Kidney (tissue), 14 donors: ENCODE data around the gene PCDHB6. TPM values are rescaled to one million over a fixed set of nuclear protein-coding genes. Genes with fewer than 3 reads are reported as not detected.
"Not testable (repeated sequence)": the region's sequence is repeated elsewhere in the genome, so short reads cannot be mapped to it uniquely, and the experiment has no call there.

Source experiments
- DNase-seq, 5 donors: peaks; one replicate each; pipeline ENCODE4 v3.0.0-alpha.2; 2013 to 2020
- FAIRE-seq: peaks from 2 replicates; lab custom pipeline; 2012; peaks lifted over from hg19 to GRCh38; lab: Jason Lieb, UNC
- H3K27ac ChIP-seq, 2 donors: one replicate each; pipeline ENCODE4 v1.7.0; 2013; ENCODE audit warnings: low read depth in 2 of 2, low read length in 2 of 2, inconsistent platforms in 1 of 2
- H3K27me3 ChIP-seq: one replicate; pipeline ENCODE4 v1.7.1; 2013; ENCODE audit warnings: low read length, inconsistent platforms; ENCODE audit not compliant: control insufficient read depth, insufficient read depth
- H3K36me3 ChIP-seq, 3 donors: one replicate each; pipeline versions ENCODE4 v1.7.0 to v1.7.1; 2013; ENCODE audit warnings: low read length in 3 of 3, control low read depth in 1 of 3, inconsistent platforms in 1 of 3; ENCODE audit not compliant: insufficient read depth in 3 of 3, control insufficient read depth in 2 of 3
- H3K4me1 ChIP-seq, 3 donors: one replicate each; pipeline versions ENCODE4 v1.7.0 to v1.7.1; 2013; ENCODE audit warnings: low read length in 3 of 3, inconsistent platforms in 1 of 3, low read depth in 1 of 3; ENCODE audit not compliant: control insufficient read depth in 2 of 3, insufficient read depth in 2 of 3
- H3K4me3 ChIP-seq, 3 donors: one replicate each; pipeline versions ENCODE4 v1.7.0 to v1.8.1; 2013; ENCODE audit warnings: low read length in 3 of 3, control low read depth in 1 of 3, inconsistent platforms in 1 of 3
- H3K9ac ChIP-seq, 3 donors: one replicate each; pipeline versions ENCODE4 v1.7.0 to v1.7.1; 2013; ENCODE audit warnings: low read length in 3 of 3, control low read depth in 1 of 3, inconsistent platforms in 1 of 3
- H3K9me3 ChIP-seq, 3 donors: one replicate each; pipeline versions ENCODE4 v1.7.0 to v1.7.1; 2013; ENCODE audit warnings: low read length in 3 of 3, control low read depth in 1 of 3, inconsistent platforms in 1 of 3; ENCODE audit not compliant: control insufficient read depth in 2 of 3, insufficient read depth in 1 of 3
- CTCF ChIP-seq: IDR thresholded peaks from 3 replicates; pipeline ENCODE4 v1.5.1; 2012; ENCODE audit warnings: mild to moderate bottlenecking, moderate library complexity, borderline replicate concordance; ENCODE audit not compliant: insufficient read depth; ENCODE audit errors: extremely low read depth
- intact Hi-C: fragments of 100-400 bp; cut with DNase I; formaldehyde crosslinking; loops from one replicate; pipeline ENCODE4 v1.11.1; 2022
- polyA plus RNA-seq: library from polyadenylated mRNA; stranded (reverse); fragments of 350-450 nt; fragmentation: Illumina TruSeq; extraction: RNeasy Lipid Tissue Mini Kit (QIAGEN cat#74804); gene quantifications from one replicate; pipeline ENCODE4 v1.2.3, GENCODE V29; 2014; ENCODE audit warnings: low read depth, low replicate concordance; ENCODE audit not compliant: insufficient read depth
- total RNA-seq: library from RNA; stranded (reverse); fragmentation: NEBNext Ultra II Directional; extraction: Animal tissue kit (Norgen Biotek cat#: 25700); gene quantifications from one replicate; pipeline ENCODE4 v1.2.1, GENCODE V29; 2021
- donor health status: control.
- donor health status: control.
- donor health status: control.
- donor health status: control.
- donor health status: control.
- donor health status: DM: yes; HTN: yes; CAD: no.
- donor health status: Normal renal cell carcinoma (clear cell type).

The PCDHB6 gene
- total and polyA plus RNA-seq, 2 donors from 2014 or later: 0.32 to 2.0 TPM

GRCh38 chr5:141127305-141127704 is 22.6 kb upstream of the PCDHB6 start:
- Histone ChIP-seq H3K9me3 (peaks cover 0 to 12% (median 3%) of the 10 kb centered on the region in 3 donors), H3K36me3 (no peaks in the 10 kb centered on the region), H3K4me3 (no peak overlapping the region), H3K4me1 (no peaks in the 10 kb centered on the region), H3K9ac (no peak overlapping the region), H3K27ac (no peak overlapping the region), H3K27me3 (no peaks in the 10 kb centered on the region)
- DNase-seq (no peak), FAIRE-seq (no peak)
- no peak for TF ChIP-seq CTCF
- intact Hi-C loops: no loop called here

DNA sequence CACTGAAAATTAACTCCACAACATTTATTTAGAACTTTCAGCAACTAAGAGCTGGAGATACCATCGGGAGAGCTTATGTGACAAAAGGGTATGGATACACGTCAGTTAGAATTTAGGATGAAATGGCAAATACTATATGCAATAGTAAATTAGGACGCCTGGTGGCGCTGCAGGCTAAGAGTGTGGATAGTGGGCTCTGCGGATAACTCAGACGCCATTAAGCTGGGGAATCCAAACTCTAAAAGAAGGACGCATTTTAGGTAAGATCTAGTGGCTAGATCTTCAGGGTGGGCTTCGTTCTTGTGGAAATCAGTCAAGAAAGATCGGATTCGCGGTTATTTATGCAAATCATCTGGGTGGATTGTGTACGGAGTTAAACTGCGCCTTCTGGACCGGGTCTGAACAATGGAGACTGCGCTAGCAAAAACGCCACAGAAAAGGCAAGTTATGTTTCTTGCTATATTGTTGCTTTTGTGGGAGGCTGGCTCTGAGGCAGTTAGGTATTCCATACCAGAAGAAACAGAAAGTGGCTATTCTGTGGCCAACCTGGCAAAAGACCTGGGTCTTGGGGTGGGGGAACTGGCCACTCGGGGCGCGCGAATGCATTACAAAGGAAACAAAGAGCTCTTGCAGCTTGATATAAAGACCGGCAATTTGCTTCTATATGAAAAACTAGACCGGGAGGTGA is 14.7 kb upstream of the PCDHB6 start, which contains the start of gene PCDHB5:
Gene PCDHB5 (plus strand): TSS at position 177 of the 688 bp plus-strand sequence. CDS start 229 bp downstream, at position 406.
- peak within 1 kb of the TSS in 2 of 3 donors; percentile 45 to 68 for H3K9ac ChIP-seq
- H3K9me3 ChIP-seq: peaks cover 0 to 32% (median 13%) of the 10 kb centered on the region in 3 donors
- peak; percentile 13 for TF ChIP-seq CTCF
- H3K36me3 ChIP-seq: no peaks in the 10 kb centered on the region
- FAIRE-seq (no peak), DNase-seq (peak in 3 of 5 donors; percentile 17 to 51 (median 34))
- no peak within 1 kb of the TSS for H3K27ac ChIP-seq
- H3K27me3 ChIP-seq: no peaks in the 10 kb centered on the region
- intact Hi-C loops: no loop called here
- H3K4me3 ChIP-seq: peak within 1 kb of the TSS; percentile 64 to 74 (median 68)
- no peaks in the 10 kb centered on the region for H3K4me1 ChIP-seq

- no peaks in the 10 kb centered on the region for H3K4me1 ChIP-seq
- FAIRE-seq: no peak
- peak overlapping the region in 2 of 3 donors; percentile 18 to 68 for H3K9ac ChIP-seq
- intact Hi-C loops: no loop called here
- no peaks in the 10 kb centered on the region for H3K27me3 ChIP-seq
- TF ChIP-seq CTCF: no peak
- no peak for DNase-seq
- no peaks in the 10 kb centered on the region for H3K36me3 ChIP-seq
- peak overlapping the region; percentile 64 to 74 (median 68) for H3K4me3 ChIP-seq
- no peak overlapping the region for H3K27ac ChIP-seq
- H3K9me3 ChIP-seq: peaks cover 0 to 32% (median 13%) of the 10 kb centered on the region in 3 donors
These were observed 14.1 kb upstream of the PCDHB6 start for GRCh38 chr5:141135718-141136266.

GRCh38 chr5:141137346-141137745 is 12.5 kb upstream of the PCDHB6 start:
- peak in 1 of 5 donors; percentile 52 for DNase-seq
- H3K9ac ChIP-seq, H3K4me3 ChIP-seq, H3K36me3 ChIP-seq, FAIRE-seq, H3K27ac ChIP-seq, intact Hi-C loops, H3K27me3 ChIP-seq, H3K4me1 ChIP-seq: not testable (repeated sequence)
- H3K9me3 ChIP-seq: peaks cover 0 to 29% (median 13%) of the 10 kb centered on the region in 3 donors
